Activated CD8-positive, alpha-beta memory T cell treated with anti-CD3 and anti-CD28 coated beads for 24 hours (primary cell): Measurements from ENCODE around the gene ARFRP1.
A peak's percentile ranks its signal among the peaks of the same experiment; 100 is the strongest.
"Not testable (repeated sequence)": the region's sequence is repeated elsewhere in the genome, so short reads cannot be mapped to it uniquely, and the experiment has no call there.

Experiments used
- DNase-seq: peaks from one replicate; pipeline ENCODE4 v3.0.0-alpha.2; 2020

The ARFRP1 gene

DNA sequence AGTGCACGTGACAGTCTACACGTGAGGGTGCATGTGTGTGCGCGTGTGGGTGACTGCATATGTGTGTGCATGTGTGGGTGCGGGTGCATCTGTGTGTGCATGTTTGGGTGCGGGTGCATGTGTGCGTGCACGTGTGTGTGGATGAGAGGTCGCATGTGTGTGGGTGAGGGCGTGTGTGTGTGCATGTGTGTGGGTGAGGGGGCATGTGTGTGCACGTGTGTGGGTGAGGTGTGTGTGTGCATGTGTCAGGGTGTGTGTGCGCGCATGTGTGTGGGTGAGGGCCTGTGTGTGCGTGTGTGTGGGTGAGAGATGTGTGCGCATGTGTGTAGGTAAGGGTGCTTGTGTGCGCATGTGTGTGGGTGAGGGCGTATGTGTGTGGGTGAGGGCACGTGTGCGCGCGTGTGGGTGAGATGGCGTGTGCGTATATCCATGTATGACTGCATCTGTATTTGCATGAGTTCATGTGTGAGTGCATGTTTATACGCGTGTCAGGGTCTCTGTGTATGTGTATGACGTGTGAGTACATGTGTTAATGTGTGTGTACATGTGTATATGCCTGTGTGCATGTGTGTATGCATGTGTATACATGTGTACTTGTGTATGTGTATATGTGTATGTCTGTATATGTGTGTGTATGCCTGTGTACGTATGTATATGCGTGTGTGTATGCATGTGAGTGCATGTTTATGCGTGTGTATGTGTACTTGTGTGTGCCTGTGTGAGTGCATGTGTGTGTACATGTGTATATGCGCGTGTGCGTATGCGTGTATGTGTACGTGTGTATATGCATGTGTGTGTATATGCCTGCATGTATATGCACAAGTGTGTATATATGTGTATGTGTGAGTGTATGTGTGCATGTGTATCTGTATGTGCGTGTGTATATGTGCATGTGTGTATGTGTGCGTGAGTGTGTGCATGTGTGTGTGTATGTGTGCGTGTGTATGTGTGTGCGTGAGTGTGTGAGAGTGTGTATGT is 24.6 kb upstream of the ARFRP1 start:
- DNase-seq = no peak

DNA sequence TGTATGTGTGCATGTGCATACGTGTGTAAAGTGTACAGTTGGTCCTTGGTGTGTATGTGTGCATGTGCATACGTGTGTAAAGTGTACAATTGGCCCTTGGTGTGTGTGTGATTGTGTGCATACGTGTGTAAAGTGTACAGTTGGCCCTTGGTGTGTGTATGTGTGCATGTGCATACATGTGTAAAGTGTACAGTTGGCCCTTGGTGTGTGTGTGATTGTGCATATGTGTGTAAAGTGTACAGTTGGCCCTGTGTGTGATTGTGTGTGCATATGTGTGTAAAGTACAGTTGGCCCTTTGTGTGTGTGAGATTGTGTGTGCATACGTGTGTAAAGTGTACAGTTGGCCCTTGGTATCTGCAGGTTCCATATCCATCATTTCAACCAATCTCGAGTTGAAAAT is 23.6 kb upstream of the ARFRP1 start:
- no peak for DNase-seq

DNA sequence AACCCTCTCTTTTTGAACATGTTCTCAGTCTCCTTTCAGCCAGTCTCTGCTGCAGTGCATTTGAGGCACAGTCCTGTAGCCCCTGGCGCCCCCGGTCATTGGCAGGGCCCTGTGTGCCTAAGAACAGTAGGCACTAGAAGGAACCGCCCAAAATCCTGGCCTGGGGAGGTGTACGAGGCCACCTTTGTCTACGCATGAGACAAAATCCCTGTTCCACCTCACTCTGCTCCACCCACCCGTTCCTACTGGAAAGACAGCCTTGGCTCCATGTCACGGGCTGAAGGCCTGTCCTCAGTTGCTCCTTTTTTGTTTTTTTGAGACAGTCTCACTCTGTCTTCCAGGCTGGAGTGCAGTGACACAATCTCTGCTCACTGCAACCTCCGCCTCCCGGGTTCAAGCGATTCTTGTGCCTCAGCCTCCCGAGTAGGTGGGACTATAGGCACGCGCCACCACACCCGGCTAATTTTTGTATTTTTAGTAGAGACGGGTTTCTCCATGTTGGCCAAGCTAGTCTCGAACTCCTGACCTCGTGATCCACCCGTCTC is 22.5 kb upstream of the ARFRP1 start:
- not testable (repeated sequence) for DNase-seq

DNA sequence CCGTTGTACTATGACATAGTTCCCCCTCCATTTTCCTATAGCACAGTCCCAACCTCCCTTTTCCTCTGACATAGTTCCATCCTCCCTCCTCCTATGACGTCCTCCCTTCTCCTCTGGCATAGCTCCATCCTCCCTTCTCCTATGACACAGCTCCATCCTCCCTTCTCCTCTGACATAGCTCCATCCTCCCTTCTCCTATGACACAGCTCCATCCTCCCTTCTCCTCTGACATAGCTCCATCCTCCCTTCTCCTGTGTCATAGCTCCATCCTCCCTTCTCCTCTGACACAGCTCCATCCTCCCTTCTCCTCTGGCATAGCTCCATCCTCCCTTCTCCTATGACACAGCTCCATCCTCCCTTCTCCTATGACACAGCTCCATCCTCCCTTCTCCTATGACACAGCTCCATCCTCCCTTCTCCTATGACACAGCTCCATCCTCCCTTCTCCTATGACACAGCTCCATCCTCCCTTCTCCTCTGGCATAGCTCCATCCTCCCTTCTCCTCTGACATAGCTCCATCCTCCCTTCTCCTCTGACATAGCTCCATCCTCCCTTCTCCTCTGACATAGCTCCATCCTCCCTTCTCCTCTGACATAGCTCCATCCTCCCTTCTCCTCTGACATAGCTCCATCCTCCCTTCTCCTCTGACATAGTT is 15.3 kb upstream of the ARFRP1 start:
- not testable (repeated sequence) for DNase-seq

DNA sequence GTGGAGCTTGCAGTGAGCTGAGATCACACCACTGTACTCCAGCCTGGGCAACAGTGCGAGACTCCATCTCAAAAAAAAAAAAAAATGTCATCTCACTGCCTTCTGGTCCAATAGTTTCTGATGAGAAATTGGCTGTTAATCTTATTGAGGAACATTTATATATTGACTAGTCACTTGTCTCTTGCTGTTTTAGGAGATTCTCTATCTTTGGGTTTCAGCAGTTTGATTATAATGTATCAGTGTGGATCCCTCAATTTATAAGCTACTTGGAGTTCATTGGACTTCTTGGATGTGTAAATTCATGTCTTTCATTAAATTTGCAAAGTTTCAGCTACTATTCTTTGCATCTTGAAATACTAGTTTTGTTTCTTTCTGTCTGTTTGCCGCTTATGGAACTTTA is 11.2 kb upstream of the ARFRP1 start:
- no peak for DNase-seq

DNA sequence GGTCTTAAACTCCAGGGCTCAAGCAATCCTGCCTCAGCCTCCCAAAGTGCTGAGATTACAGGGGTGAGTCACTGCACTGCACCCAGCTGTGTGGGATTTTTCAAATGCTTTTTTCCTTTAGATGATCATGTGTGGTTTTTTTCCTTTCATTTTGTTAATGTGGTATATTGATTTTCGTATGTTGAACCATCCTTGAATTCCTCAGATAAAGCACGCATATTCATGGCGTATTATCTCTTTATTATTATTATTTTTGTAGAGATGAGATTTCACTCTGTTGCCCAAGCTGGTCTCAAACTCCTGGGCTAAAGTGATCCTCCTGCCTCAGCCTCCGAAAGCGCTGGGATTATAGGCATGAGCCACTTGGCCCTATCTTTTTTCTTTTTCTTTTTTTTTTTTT is 7.1 kb upstream of the ARFRP1 start:
- DNase-seq = no peak

DNA sequence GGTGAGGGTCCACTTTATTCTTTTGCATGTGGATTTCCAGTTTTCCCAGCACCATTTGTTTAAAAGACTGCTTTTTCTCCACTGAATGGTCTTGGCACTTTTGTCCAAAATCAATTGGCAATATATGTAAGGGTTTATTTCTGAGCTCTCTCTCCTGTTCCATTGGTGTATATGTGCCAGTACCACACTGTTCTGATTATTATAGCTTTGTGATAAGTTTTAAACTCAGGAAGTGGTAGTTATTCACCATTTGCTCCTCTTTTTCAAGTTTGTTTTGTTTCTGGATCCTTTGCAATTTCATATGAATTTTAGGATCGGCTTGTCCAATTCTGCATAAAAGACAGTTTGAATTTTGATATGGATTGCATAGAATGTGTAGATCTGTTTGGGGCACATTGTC is 4.4 kb upstream of the ARFRP1 start:
- no peak for DNase-seq

DNA sequence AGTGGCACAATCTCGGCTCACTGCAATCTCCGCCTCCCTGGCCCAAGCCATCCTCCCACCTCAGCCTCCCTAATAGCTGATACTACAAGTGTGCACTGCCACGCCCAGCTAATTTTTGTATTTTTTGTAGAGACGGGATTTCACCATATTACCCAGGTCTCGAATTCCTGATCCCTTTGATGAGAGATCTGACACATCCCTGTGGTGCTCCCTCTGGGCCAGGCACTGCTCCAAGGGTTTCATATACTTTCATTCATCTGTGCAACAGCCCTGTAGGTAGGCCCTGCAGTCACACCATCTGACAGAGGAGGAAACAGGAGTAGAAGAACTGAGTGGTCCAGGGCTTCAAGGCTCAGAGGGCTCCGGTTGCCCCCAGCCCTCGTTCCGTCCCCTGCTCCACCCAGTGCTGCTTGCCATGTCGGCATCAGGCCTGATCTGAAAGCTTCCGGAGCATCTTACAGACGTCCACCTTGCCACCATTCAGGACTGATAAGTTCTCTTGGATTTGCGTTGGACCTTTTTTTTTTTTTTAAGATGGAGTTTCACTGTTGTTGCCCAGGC is 3.4 kb upstream of the ARFRP1 start:
- DNase-seq = no peak

DNA sequence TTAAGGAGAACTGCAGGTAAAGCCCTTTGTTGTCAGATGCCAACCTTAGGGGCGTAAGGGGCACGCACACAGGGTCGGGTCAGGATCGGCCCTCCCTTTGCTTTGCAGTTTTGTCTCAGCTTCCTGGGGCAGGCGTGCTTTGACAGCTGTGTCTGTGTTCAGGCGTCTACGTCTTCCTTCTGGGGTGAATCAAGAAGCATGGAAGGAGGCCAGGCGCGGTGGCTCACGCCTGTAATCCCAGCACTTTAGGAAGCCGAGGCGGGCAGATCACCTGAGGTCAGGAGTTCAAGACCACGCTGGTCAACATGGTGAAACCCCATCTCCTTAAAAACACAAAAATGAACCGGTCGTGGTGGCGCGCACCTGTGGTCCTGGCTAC is 1.4 kb upstream of the ARFRP1 start:
- no peak for DNase-seq

DNA sequence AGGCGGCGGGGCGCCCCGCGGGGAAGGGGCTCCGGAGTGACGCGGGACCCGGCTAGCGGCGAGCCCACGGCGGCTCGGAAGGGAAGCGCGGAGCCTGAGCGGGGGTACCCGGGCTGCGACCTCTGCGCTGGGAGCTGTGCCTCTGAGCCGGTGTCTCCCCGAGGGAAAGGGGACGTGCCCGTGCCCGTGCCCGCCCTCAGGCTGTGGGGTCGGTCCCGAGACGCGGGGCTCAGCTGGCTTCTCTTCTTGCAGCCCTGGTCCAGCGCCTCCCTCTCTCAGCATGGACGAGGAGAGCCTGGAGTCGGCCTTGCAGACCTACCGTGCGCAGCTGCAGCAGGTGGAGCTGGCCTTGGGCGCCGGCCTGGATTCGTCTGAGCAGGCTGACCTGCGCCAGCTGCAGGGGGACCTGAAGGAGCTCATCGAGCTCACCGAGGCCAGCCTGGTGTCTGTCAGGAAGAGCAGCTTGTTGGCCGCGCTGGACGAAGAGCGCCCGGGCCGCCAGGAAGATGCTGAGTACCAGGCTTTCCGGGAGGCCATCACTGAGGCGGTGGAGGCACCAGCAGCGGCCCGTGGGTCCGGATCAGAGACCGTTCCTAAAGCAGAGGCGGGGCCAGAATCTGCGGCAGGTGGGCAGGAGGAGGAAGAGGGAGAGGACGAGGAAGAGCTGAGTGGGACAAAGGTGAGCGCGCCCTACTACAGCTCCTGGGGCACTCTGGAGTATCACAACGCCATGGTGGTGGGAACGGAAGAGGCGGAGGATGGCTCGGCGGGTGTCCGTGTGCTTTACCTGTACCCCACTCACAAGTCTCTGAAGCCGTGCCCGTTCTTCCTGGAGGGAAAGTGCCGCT is 749 bp upstream of the ARFRP1 start:
- DNase-seq = peak; percentile 61

DNA sequence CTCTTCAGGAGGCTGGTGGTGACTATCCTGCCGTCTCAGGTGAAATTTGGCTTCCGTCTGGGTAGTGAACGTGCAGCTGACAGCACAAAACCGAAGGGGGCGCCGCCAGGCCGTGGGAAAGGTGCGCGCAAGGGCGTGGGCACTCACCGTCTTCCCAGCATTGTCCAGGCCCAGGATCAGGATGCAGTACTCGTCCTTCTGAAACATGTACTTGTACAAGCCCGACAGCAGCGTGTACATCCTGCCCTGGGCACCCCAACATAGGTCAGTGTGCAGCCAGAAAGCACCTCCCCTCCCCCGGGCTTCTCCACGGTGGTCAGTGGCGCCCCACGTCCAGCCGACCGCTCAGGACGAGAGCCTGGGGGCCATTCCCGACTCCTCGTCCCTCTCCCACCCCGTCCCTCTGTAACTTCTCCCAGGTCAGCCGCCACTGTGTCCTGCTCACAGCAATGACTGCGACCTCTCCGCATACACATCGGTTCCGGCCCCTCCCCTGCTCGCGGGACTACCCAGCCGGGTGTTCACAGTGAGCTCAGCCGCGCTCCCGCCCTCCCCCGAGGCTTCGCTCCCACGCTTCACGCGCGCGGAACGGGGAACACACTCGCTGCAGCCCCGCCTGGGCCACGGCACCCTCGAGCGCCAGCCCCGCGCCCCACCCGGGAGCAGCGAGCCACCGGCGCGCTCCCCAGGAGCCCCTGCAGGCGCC is 771 bp downstream of the ARFRP1 start:
- DNase-seq = peak; percentile 81

DNA sequence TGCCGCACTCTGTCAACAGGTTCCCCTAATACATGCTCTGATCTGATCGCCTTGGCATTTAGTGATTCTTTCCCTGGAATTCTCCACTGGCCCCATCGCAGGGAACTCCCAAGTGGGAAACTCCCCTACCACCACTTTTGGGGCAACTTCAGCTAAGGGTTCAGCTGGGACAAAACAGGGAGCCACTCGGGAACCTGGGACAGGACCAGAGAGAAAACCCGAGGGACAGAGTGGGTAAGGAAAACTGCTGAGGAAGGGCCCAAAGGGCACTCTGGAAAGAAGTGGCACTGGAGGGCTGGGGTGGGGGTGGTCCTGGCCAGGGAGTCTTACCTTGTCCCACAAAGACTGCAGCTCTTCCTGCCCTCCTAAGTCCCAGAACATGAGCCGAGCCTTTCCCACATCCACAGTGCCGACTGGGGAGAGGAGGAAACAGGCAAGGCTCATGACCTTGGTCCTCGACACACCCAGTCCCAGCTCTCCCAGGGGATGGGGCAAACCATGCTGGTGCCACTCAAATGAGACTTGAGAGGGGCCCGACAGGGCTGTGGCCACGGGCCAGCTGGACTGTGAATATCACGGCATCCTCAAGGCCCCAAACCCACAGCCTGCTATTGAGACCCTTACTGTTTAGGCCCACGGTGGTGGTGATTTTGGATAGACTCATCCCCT is 1.6 kb downstream of the ARFRP1 start:
- no peak for DNase-seq

DNA sequence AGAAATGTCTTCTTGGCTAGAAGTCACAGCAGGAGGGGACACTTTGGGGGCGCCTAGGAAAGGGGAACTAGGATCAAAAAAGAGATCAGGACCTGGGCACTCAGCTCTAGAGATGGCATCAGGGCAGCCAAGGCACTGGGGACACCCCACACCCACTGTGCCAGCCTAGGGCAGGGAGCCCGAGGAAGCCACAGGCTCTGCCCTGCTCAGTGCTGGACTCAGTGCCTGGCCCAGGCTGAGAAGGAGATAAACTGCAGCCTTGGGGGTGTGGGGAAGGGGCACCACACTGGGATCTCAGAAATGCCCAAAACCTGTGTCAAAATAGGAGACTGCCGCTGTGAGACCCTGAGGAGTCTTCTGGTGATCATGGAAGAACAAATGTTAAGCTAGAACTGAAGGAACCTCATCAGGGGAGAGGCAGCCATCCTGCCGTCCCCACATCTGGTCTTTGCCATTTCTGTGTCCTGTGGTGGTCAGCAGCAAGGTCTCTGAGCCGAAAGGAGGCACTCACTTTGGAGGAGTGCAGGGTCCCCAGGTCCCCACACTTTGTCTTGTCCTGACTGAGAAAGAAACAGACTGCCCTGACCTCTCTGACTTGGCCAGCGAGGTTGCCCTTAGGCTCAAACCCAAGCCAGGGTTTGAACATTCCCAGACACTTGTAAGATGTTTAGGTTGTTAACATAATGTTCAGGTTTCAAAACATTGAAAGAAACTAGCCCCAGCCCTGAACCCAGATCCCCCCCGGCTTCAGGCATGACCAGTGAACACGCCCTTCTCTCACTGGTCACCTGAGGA is 2.3 kb downstream of the ARFRP1 start:
- DNase-seq = no peak

DNA sequence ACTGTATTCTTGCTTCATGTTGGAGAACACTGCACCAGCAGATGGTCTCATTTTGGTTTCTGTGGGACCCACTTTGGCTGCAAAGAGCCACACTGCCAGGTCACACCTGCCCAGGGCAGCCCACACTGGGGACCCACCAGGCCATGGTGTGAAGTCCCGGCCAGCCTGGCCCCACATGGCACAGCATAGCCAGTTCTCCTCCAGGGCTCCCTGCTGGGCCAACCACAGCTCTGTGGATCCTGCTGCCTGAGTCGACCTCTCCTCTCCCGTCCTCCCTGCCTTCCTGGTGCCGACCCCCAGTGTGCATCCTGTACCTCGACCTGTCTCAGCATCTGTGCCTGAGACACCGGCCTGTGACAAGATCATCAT is 3.0 kb downstream of the ARFRP1 start:
- no peak for DNase-seq

DNA sequence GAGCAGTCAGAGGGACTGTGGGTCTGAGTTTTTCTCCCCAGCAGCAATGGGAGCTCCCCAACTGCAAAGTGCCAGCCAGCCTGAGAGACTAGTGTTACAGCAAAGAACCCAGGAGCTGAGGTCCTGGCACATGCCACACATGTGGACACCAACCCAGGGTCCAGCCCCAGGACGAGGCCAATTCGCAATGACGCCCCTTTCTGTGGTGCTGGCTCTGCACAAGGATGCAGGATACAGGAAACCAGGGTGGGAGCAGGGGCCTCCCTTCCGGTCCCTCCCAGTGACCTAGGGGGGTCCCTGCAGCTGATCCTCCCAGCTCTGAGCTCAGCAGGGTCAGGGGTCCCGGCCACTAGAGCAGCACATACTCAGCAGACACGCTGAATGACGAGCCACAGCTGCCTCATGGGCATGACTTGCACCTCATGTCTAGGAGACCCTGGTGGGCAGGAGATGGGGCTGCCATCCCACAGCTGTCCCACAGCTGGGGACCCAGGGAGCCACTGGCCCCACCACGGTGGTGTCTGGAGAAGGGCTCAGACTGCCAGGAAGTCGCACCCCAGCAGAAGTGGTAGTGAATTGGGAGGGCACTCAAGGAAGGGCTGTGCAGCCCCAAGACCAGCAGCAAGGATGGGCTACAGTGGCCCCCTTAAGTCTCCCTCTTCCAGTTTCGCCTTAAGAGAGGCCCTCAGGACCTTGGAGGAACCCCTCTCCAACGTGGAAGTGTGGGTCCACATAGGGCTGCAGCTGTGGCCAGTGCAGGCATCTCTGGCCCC is 3.6 kb downstream of the ARFRP1 start:
- DNase-seq = no peak

DNA sequence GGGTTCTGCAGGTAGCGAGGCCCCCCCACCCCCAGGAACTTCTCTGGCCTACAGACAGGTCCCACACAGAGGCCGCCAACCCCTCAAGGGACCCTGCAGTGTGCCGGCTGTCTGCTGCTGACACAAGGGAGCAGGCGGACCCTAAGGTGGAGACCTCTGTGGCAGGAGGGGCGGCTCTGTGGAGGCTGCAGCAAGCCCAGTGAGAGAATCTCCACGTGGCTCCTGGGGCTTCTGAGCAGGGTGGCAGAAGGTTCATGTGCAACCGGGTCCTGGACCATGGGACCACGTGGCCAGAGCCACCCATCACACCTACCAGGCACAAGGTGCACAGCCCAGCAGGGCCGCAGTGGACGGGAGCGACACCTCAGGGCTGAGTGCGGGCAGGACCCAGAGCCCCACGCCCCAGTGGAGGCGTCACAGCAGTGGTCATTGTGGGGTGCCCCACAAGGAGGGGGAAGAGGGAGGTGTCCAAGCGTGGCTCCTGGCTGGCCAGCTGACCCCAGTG is 4.3 kb downstream of the ARFRP1 start:
- no peak for DNase-seq

DNA sequence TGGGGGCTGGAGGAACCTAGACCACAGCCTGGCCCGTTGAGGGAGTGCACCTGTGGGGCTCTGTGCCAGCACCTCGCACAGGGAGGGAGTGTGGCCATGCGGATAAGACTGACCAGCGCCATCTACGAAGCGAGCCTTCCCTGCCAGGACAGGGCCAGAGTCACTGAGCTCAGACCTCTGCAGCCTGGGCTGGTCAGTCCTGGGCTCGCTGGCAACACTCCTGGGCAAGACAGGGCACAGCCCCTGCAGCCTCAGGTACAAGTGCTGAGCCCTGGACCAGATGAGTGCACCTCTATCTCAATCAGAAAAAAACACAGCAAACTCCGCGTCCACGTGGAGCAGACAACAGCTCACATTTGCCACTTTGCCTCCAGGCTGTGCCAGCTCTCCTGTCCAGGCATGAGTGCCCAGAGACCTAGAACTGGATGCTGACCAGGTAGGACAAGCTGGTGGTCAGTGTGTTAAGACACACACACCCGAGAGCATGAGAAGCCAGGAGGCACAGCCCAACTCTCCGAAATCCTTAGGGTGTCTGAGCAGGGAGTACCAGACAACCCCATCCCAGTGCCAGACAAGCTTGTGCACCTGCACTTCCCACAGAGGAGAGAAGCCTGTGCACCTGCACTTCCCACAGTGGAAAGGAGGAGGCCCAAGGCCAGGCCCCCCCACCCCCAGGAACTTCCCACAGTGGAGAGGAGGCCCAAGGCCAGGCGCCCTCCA is 4.9 kb downstream of the ARFRP1 start:
- peak; percentile 57 for DNase-seq

DNA sequence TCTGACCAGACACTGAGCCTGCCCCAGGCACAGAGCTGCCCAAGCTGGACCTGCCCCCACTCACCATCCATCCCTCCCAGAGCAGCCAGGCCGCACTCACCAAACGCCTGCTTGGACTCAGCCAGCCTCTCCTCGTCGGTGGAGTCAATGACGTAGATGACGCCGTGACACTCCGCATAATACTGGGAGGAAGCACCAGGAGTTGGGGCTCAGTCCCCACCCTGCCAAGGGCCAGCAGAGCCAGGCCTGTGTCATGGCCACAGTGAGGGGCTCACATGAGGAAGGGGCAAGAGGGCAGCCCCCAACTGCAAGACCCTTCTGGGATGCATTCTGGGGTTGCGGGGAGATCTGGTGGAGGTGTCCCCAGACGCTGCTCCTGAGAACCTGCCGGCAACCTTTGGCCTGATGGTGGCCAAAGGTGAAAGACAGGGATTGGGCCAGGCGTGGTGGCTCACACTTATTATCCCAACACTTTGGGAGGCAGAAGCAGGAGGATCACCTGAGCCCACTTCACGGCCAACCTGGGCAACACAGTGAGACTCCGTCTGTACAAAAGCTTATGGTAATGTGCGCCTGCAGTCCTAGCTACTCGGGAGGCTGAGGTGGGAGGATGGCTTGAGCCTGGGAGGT is 5.6 kb downstream of the ARFRP1 start:
- no peak for DNase-seq
